Keratinocyte (primary cell): ENCODE measurements around the gene LRRC18.

Source experiments
- CTCF ChIP-seq, 3 experiments: IDR thresholded peaks in 1 of 3; conservative IDR thresholded peaks in 1 of 3; optimal IDR thresholded peaks in 1 of 3; 2 replicates in 2 of 3; 3 replicates in 1 of 3; pipeline versions ENCODE3 to v1.5.1; 2011; ENCODE audit warnings: low read length in 3 of 3, mild to moderate bottlenecking in 3 of 3, moderate library complexity in 2 of 3, control low read depth in 1 of 3, inconsistent platforms in 1 of 3; ENCODE audit not compliant: insufficient read depth in 2 of 3; ENCODE audit errors: extremely low read depth in 1 of 3
- EZH2 ChIP-seq: IDR thresholded peaks from one replicate; pipeline ENCODE4 v1.6.1; 2012; ENCODE audit warnings: inconsistent platforms, mild to moderate bottlenecking, low read length, moderate library complexity

DNA sequence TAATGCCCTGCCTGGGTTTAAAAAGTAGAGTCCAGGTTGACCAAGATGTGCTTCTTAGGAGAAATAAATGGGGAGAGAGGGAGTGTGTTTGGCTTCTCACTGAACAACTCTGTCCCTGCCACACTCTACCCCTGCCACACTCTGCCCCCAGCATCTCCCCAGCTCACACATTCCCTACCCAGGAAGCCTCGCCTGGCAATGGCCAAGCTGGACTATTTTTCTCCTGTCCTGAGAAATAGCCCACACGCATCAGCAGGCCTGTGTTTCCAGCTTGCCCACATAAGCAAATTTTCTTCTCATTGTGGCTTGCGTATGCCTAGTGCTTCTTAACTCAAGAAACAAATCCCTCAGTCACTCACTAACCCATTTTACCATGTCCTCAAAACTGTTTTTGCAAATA, 1.8 kb downstream of the LRRC18 start:
- TF ChIP-seq CTCF (optimal IDR thresholded peaks at IDR 0.05 in 1 of 3, IDR thresholded peaks at IDR 0.05 in 1 of 3, conservative IDR thresholded peaks at IDR 0.05 in 1 of 3; ENCODE audit: extremely low read depth in 1 of 3, insufficient read depth in 2 of 3, low read length in 3 of 3) (no peak), EZH2 (no peak)
